Measurements from ENCODE around the gene POC1A.

GRCh38 chr3:52126500-52126899, 27.7 kb downstream of the POC1A start:
- TF ChIP-seq, protein P1, sequence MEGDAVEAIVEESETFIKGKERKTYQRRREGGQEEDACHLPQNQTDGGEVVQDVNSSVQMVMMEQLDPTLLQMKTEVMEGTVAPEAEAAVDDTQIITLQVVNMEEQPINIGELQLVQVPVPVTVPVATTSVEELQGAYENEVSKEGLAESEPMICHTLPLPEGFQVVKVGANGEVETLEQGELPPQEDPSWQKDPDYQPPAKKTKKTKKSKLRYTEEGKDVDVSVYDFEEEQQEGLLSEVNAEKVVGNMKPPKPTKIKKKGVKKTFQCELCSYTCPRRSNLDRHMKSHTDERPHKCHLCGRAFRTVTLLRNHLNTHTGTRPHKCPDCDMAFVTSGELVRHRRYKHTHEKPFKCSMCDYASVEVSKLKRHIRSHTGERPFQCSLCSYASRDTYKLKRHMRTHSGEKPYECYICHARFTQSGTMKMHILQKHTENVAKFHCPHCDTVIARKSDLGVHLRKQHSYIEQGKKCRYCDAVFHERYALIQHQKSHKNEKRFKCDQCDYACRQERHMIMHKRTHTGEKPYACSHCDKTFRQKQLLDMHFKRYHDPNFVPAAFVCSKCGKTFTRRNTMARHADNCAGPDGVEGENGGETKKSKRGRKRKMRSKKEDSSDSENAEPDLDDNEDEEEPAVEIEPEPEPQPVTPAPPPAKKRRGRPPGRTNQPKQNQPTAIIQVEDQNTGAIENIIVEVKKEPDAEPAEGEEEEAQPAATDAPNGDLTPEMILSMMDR (IDR thresholded peaks at IDR 0.05; ENCODE audit: low read depth, low read length, poor library complexity, severe bottlenecking) = no peak
- no peak for TF ChIP-seq EZH2phosphoT487 (IDR thresholded peaks at IDR 0.05; ENCODE audit: borderline replicate concordance, low read length)
